Calu3 (cell line): ENCODE measurements around the gene RHBDF1. TPM values are rescaled to one million over a fixed set of nuclear protein-coding genes. Genes with fewer than 3 reads are reported as not detected.

Experiments
- BruUV-seq: library from RNA; stranded (reverse); fragments of 400-500 nt; replicated peaks from 2 replicates; lab custom pipeline; 2021; lab: Mats Ljungman, UMichigan
- CTCF ChIA-PET: fragments of 300-600 bp; sonication (Branson Sonifier 250); formaldehyde crosslinking; loops from one replicate; lab custom pipeline; 2022; ENCODE audit warnings: antibody characterized with exemption; lab: Charles Lee
- DNase-seq: peaks from one replicate; pipeline ENCODE4 v3.0.0; 2022
- H3K27ac Mint-ChIP-seq: one replicate; pipeline ENCODE4 v1.8.0; 2022; ENCODE audit warnings: mixed read lengths; ENCODE audit not compliant: unreplicated experiment
- H3K27me3 Mint-ChIP-seq: one replicate; pipeline ENCODE4 v1.8.0; 2022; ENCODE audit warnings: mixed read lengths; ENCODE audit not compliant: unreplicated experiment
- H3K36me3 Mint-ChIP-seq: one replicate; pipeline ENCODE4 v1.8.0; 2022; ENCODE audit warnings: mild to moderate bottlenecking, moderate library complexity, mixed read lengths; ENCODE audit not compliant: insufficient read depth, unreplicated experiment
- H3K4me1 Mint-ChIP-seq: one replicate; pipeline ENCODE4 v1.8.0; 2022; ENCODE audit warnings: mild to moderate bottlenecking, low read depth, mixed read lengths; ENCODE audit not compliant: unreplicated experiment
- H3K4me3 Mint-ChIP-seq: one replicate; pipeline ENCODE4 v1.8.0; 2022; ENCODE audit warnings: mild to moderate bottlenecking, low read depth, moderate library complexity, mixed read lengths; ENCODE audit not compliant: unreplicated experiment
- H3K9me3 Mint-ChIP-seq: one replicate; pipeline ENCODE4 v1.8.0; 2022; ENCODE audit warnings: low read depth, mixed read lengths; ENCODE audit not compliant: unreplicated experiment
- CTCF ChIP-seq: fragments of 200-600 bp; IDR thresholded peaks from one replicate; pipeline ENCODE4 v1.8.0; 2022; ENCODE audit warnings: antibody characterized with exemption; ENCODE audit not compliant: unreplicated experiment
- intact Hi-C: fragments of 100-400 bp; cut with micrococcal nuclease; formaldehyde crosslinking; loops from one replicate; pipeline ENCODE4 v1.10.0; 2022; ENCODE audit not compliant: unreplicated experiment
- total RNA-seq: library from RNA; stranded (reverse); gene quantifications from 2 replicates; pipeline ENCODE4 v1.2.3, GENCODE V29; 2022

RHBDF1 gene
- total RNA-seq, 1 experiment from 2014 or later = 60.2 TPM

- Mint-ChIP-seq H3K27me3 (no peaks in the 10 kb centered on the region), H3K4me1 (no peaks in the 10 kb centered on the region), H3K36me3 (peaks cover 30% of the 10 kb centered on the region), H3K4me3 (no peak overlapping the region), H3K9me3 (no peaks in the 10 kb centered on the region), H3K27ac (no peak overlapping the region)
- no peak for TF ChIP-seq CTCF
- intact Hi-C loops = no loop called here
- CTCF ChIA-PET = interaction anchor here (1.0 to 1.6 kb wide), 2 partner anchors 13 to 52 kb away, joined by 3 read pairs; partner anchors contain the start of gene POLR3K
- DNase-seq = no peak
- BruUV-seq = no TSS peak
Observed at GRCh38 chr16:104928-105327, 32.5 kb upstream of the RHBDF1 start.

- Mint-ChIP-seq H3K4me3 (no peak overlapping the region), H3K4me1 (no peaks in the 10 kb centered on the region), H3K9me3 (no peaks in the 10 kb centered on the region), H3K27ac (no peak overlapping the region), H3K27me3 (no peaks in the 10 kb centered on the region), H3K36me3 (peaks cover 36% of the 10 kb centered on the region)
- TF ChIP-seq CTCF = no peak
- BruUV-seq = no TSS peak
- intact Hi-C loops = no loop called here
- no peak for DNase-seq
- CTCF ChIA-PET = interaction anchor here (1.0 kb wide), 1 partner anchor 13 kb away, joined by 3 read pairs; no protein-coding TSS in a partner anchor
Observed at GRCh38 chr16:104355-104754, 31.9 kb upstream of the RHBDF1 start.

DNA sequence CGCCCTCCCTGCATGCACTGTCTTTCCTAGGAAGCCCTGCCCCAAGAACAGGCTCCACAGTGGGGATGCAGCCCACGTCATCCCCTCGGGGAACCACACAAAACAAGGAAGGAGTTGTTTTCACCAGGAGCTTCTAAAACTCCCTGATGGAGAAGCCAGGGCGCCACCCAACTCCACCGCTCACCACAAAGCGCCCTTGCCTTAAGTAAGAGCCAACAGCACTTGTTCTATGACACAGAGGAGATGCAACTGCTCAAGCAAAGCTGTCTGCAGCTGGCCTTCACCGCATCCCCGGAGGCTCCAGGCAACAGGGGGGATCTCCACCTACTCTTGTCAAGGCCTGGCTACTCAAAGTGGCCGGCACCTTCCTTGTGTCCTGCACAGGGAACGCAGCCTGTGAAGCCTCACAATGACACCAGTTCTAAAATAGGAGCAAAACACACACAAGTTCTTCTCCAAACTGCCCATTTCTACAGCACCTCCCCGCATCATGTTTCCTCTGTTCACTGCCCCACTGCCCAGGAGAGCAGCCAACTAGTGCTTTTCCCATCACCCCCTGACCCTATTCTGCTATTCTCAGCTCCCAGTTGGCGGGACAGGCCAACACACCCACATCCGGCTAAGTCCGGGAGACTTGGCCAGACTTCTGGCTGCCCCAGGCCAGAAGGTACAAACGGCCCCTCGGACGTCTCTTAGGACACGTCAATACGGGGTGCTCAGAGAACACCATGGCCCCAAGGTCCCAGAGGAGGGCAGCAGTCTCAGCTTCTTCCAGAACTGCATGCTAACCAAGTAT, 29.8 kb upstream of the RHBDF1 start:
- CTCF ChIA-PET = no interaction called here

GRCh38 chr16:101586-101985, 29.2 kb upstream of the RHBDF1 start:
- Mint-ChIP-seq H3K27me3 (no peaks in the 10 kb centered on the region), H3K4me3 (no peak overlapping the region), H3K4me1 (no peaks in the 10 kb centered on the region), H3K9me3 (no peaks in the 10 kb centered on the region), H3K27ac (no peak overlapping the region), H3K36me3 (peaks cover 56% of the 10 kb centered on the region)
- TF ChIP-seq CTCF = no peak
- intact Hi-C loops = no loop called here
- no peak for DNase-seq
- CTCF ChIA-PET = no interaction called here
- BruUV-seq = no TSS peak

More for the DNA sequence above, 29.8 kb upstream of the RHBDF1 start:
- Mint-ChIP-seq H3K9me3 (no peaks in the 10 kb centered on the region), H3K27me3 (no peaks in the 10 kb centered on the region), H3K36me3 (peaks cover 49% of the 10 kb centered on the region), H3K4me1 (no peaks in the 10 kb centered on the region), H3K27ac (no peak overlapping the region), H3K4me3 (no peak overlapping the region)
- intact Hi-C loops = no loop called here
- no peak for TF ChIP-seq CTCF
- no peak for DNase-seq
- BruUV-seq = no TSS peak
